Panc1 (cell line): ENCODE data around the gene ENDOG. TPM values are rescaled to one million over a fixed set of nuclear protein-coding genes. Genes with fewer than 3 reads are reported as not detected.

ENCODE experiments used
- total RNA-seq: library from RNA; stranded (reverse); gene quantifications from one replicate; pipeline ENCODE4 v1.2.1, GENCODE V29; 2021; ENCODE audit not compliant: unreplicated experiment

ENDOG gene
- total RNA-seq, 1 experiment from 2014 or later: 39.9 TPM

Other genes with a start within 250 kb of the ENDOG start
- gene DYNC2I2, start 161.7 kb upstream of the ENDOG start, total RNA-seq: 78.1 TPM
- gene SET, start 129.3 kb upstream of the ENDOG start, total RNA-seq: 422 TPM
- 19.9 TPM for gene PKN3, start 116.0 kb upstream of the ENDOG start, total RNA-seq
- gene ZDHHC12, start 94.4 kb upstream of the ENDOG start, total RNA-seq: 39.3 TPM
- gene ZER1, start 46.6 kb upstream of the ENDOG start, total RNA-seq: 16.2 TPM
- gene TBC1D13, start 31.2 kb upstream of the ENDOG start, total RNA-seq: 21.3 TPM
- 38.4 TPM for gene SPOUT1, start 11.3 kb downstream of the ENDOG start, total RNA-seq
- gene KYAT1, start 63.5 kb downstream of the ENDOG start, total RNA-seq: 6.1 TPM
- gene LRRC8A, start 63.6 kb downstream of the ENDOG start, total RNA-seq: 16.4 TPM
- not detected for gene PHYHD1, start 102.5 kb downstream of the ENDOG start, total RNA-seq
- gene DOLK, start 129.1 kb downstream of the ENDOG start, total RNA-seq: 20.0 TPM
- gene NUP188, start 129.2 kb downstream of the ENDOG start, total RNA-seq: 69.9 TPM
- gene SH3GLB2, start 209.8 kb downstream of the ENDOG start, total RNA-seq: 68.3 TPM
- 23.0 TPM for gene MIGA2, start 218.1 kb downstream of the ENDOG start, total RNA-seq